Suprapubic skin (tissue), 4 donors: ENCODE measurements around the gene CFAP97D2. TPM values are rescaled to one million over a fixed set of nuclear protein-coding genes. Genes with fewer than 3 reads are reported as not detected.
"Not testable (repeated sequence)": the region's sequence is repeated elsewhere in the genome, so short reads cannot be mapped to it uniquely, and the experiment has no call there.

Experiments used
- DNase-seq, 2 donors: peaks; one replicate each; pipeline ENCODE4 v3.0.0-alpha.2; 2019; ENCODE audit warnings: low spot score in 2 of 2
- H3K27ac ChIP-seq: fragments of 200-600 bp; sonication (generic); one replicate; pipeline ENCODE4 v1.5.1; 2019
- H3K27me3 ChIP-seq: fragments of 200-600 bp; sonication (generic); one replicate; pipeline ENCODE4 v1.5.1; 2019
- H3K36me3 ChIP-seq: fragments of 200-600 bp; sonication (generic); one replicate; pipeline ENCODE4 v1.5.1; 2019
- H3K4me1 ChIP-seq: fragments of 200-600 bp; sonication (generic); one replicate; pipeline ENCODE4 v1.5.1; 2019
- H3K4me3 ChIP-seq: fragments of 200-600 bp; sonication (generic); one replicate; pipeline ENCODE4 v1.5.1; 2019; ENCODE audit warnings: mild to moderate bottlenecking
- H3K9me3 ChIP-seq: fragments of 200-600 bp; sonication (generic); one replicate; pipeline ENCODE4 v1.5.1; 2019
- CTCF ChIP-seq, 2 donors: fragments of 200-600 bp in 1 of 2; fragments of 450-650 bp in 1 of 2; sonication (generic) in 1 of 2; IDR thresholded peaks; one replicate each; pipeline ENCODE4 v1.5.1; 2016 to 2019; ENCODE audit warnings: antibody characterized with exemption in 2 of 2, mild to moderate bottlenecking in 1 of 2, moderate library complexity in 1 of 2
- EP300 ChIP-seq: sonication (generic); formaldehyde crosslinking; IDR thresholded peaks from one replicate; pipeline ENCODE4 v1.6.1; 2017; ENCODE audit warnings: antibody characterized with exemption
- POLR2A ChIP-seq, 2 donors: fragments of 450-650 bp; IDR thresholded peaks; one replicate each; pipeline ENCODE4 v1.6.1; 2017; ENCODE audit warnings: antibody characterized with exemption in 2 of 2, mild to moderate bottlenecking in 2 of 2, moderate library complexity in 2 of 2
- POLR2AphosphoS5 ChIP-seq, 3 donors: sonication (generic); formaldehyde crosslinking; IDR thresholded peaks; one replicate each; pipeline ENCODE4 v1.6.1; 2017; ENCODE audit warnings: antibody characterized with exemption in 3 of 3
- WGBS: methylation state at CpG from one replicate; pipeline ENCODE4 v1.1.5; 2018; 5-methylcytosine and 5-hydroxymethylcytosine counted together
- total RNA-seq, 4 donors: library from RNA; depleted of rRNA; stranded (reverse); fragments of >200 nt; gene quantifications; one replicate each; pipeline ENCODE4 v1.1.0, GENCODE V29; 2016

The CFAP97D2 gene
- total RNA-seq, 4 donors from 2014 or later = not detected

GRCh38 chr13:114174529-114174961 lies 4.5 kb upstream of the CFAP97D2 start:
- Histone ChIP-seq H3K27me3 (peaks cover under 1% of the 10 kb centered on the region), H3K36me3 (no peaks in the 10 kb centered on the region), H3K9me3 (no peaks in the 10 kb centered on the region), H3K4me1 (no peaks in the 10 kb centered on the region), H3K27ac (no peak overlapping the region), H3K4me3 (no peak overlapping the region)
- DNase-seq = no peak
- no peak for TF ChIP-seq EP300
- TF ChIP-seq CTCF (IDR thresholded peaks at IDR 0.05) = no peak
- no peak for TF ChIP-seq POLR2A (IDR thresholded peaks at IDR 0.05)
- no peak for TF ChIP-seq POLR2AphosphoS5 (IDR thresholded peaks at IDR 0.05)
- 59% methylated on average over 3 of the region's 3 CpGs for WGBS

- not testable (repeated sequence) for H3K4me1 ChIP-seq, H3K27ac ChIP-seq, H3K27me3 ChIP-seq, H3K9me3 ChIP-seq, H3K4me3 ChIP-seq, DNase-seq, H3K36me3 ChIP-seq
- 91% methylated on average over 10 of the region's 14 CpGs for WGBS
Observed at GRCh38 chr13:114176359-114176902, 2.6 kb upstream of the CFAP97D2 start.

GRCh38 chr13:114177245-114178010 lies 1.6 kb upstream of the CFAP97D2 start:
- H3K36me3 ChIP-seq = no peaks in the 10 kb centered on the region
- H3K4me3 ChIP-seq = no peak overlapping the region
- no peak for DNase-seq
- peaks cover 8% of the 10 kb centered on the region for H3K27me3 ChIP-seq
- no peaks in the 10 kb centered on the region for H3K4me1 ChIP-seq
- no peak overlapping the region for H3K27ac ChIP-seq
- WGBS = 44% methylated on average over 12 of the region's 12 CpGs
- no peak for TF ChIP-seq POLR2AphosphoS5 (IDR thresholded peaks at IDR 0.05)
- no peak for TF ChIP-seq EP300
- no peak for TF ChIP-seq CTCF (IDR thresholded peaks at IDR 0.05)
- H3K9me3 ChIP-seq = no peaks in the 10 kb centered on the region

- Histone ChIP-seq H3K4me1 (no peaks in the 10 kb centered on the region), H3K36me3 (no peaks in the 10 kb centered on the region), H3K27ac (no peak overlapping the region), H3K9me3 (no peaks in the 10 kb centered on the region), H3K27me3 (no peaks in the 10 kb centered on the region), H3K4me3 (no peak overlapping the region)
- no peak for DNase-seq
- 76% methylated on average over 10 of the region's 15 CpGs for WGBS
- TF ChIP-seq POLR2AphosphoS5 (IDR thresholded peaks at IDR 0.05) = no peak
- TF ChIP-seq EP300 = no peak
- TF ChIP-seq CTCF (IDR thresholded peaks at IDR 0.05) = no peak
Observed at GRCh38 chr13:114185182-114185971, 6.3 kb downstream of the CFAP97D2 start.

- 75% methylated on average over 5 of the region's 5 CpGs for WGBS
- Histone ChIP-seq H3K27me3 (peaks cover 5% of the 10 kb centered on the region), H3K9me3 (no peaks in the 10 kb centered on the region), H3K4me1 (no peaks in the 10 kb centered on the region), H3K36me3 (no peaks in the 10 kb centered on the region), H3K4me3 (no peak overlapping the region), H3K27ac (no peak overlapping the region)
- TF ChIP-seq POLR2AphosphoS5 (IDR thresholded peaks at IDR 0.05) = no peak
- no peak for TF ChIP-seq CTCF (IDR thresholded peaks at IDR 0.05)
- no peak for TF ChIP-seq EP300
- no peak for DNase-seq
Observed at GRCh38 chr13:114194853-114195252, 15.8 kb downstream of the CFAP97D2 start.
